ENCODE results near the gene NUFIP2. TPM values are rescaled to one million over a fixed set of nuclear protein-coding genes. Genes with fewer than 3 reads are reported as not detected.

The NUFIP2 gene
- total and polyA plus RNA-seq, 5 donors = 9.7 to 44.7 (median 39.8) TPM

- Histone ChIP-seq H3K4me3 (ENCODE audit: low read length) (no peak overlapping the region), H3K9me3 (ENCODE audit: control insufficient read depth, low read length) (no peaks in the 10 kb centered on the region), H3K4me1 (ENCODE audit: control insufficient read depth, insufficient read depth, low read length) (peaks cover 2% of the 10 kb centered on the region), H3K27me3 (ENCODE audit: control insufficient read depth, insufficient read depth) (no peaks in the 10 kb centered on the region), H3K27ac (ENCODE audit: low read length) (no peak overlapping the region)
- intact Hi-C loops (cut with DNase I) = no loop called here
- DNase-seq (no peak), ATAC-seq (no peak)
- WGBS = 84% methylated on average over 1 of the region's 1 CpG
Measured at GRCh38 chr17:29250666-29251065, 43.3 kb downstream of the NUFIP2 start.

GRCh38 chr17:29248845-29249244, 45.1 kb downstream of the NUFIP2 start:
- DNase-seq (no peak), ATAC-seq (no peak)
- 80% methylated on average over 5 of the region's 5 CpGs for WGBS
- Histone ChIP-seq H3K4me3 (ENCODE audit: low read length) (no peak overlapping the region), H3K9me3 (ENCODE audit: control insufficient read depth, low read length) (no peaks in the 10 kb centered on the region), H3K27ac (ENCODE audit: low read length) (no peak overlapping the region), H3K4me1 (ENCODE audit: control insufficient read depth, insufficient read depth, low read length) (peaks cover 2% of the 10 kb centered on the region), H3K27me3 (ENCODE audit: control insufficient read depth, insufficient read depth) (no peaks in the 10 kb centered on the region)
- intact Hi-C loops (cut with DNase I) = no loop called here

- no peaks in the 10 kb centered on the region for H3K27me3 ChIP-seq (ENCODE audit: control insufficient read depth, insufficient read depth)
- no peak for DNase-seq
- WGBS = 75% methylated on average over 2 of the region's 2 CpGs
- no peak overlapping the region for H3K27ac ChIP-seq (ENCODE audit: low read length)
- no peaks in the 10 kb centered on the region for H3K9me3 ChIP-seq (ENCODE audit: control insufficient read depth, low read length)
- H3K4me1 ChIP-seq (ENCODE audit: control insufficient read depth, insufficient read depth, low read length) = peaks cover 2% of the 10 kb centered on the region
- H3K4me3 ChIP-seq (ENCODE audit: low read length) = no peak overlapping the region
- no peak for ATAC-seq
- intact Hi-C loops (cut with DNase I) = no loop called here
Measured at GRCh38 chr17:29247219-29247618, 46.7 kb downstream of the NUFIP2 start.

GRCh38 chr17:29246628-29247027, 47.3 kb downstream of the NUFIP2 start, which contains the start of gene CRYBA1:
Gene CRYBA1 (plus strand): TSS chr17:29246859. CDS start chr17:29246864, 5 bp downstream.
- Histone ChIP-seq H3K4me1 (ENCODE audit: control insufficient read depth, insufficient read depth, low read length) (no peaks in the 10 kb centered on the region), H3K4me3 (ENCODE audit: low read length) (no peak within 1 kb of the TSS), H3K27me3 (ENCODE audit: control insufficient read depth, insufficient read depth) (no peaks in the 10 kb centered on the region), H3K9me3 (ENCODE audit: control insufficient read depth, low read length) (no peaks in the 10 kb centered on the region), H3K27ac (ENCODE audit: low read length) (no peak within 1 kb of the TSS)
- no peak for ATAC-seq
- intact Hi-C loops (cut with DNase I) = no loop called here
- WGBS = 63% methylated on average over 1 of the region's 1 CpG
- no peak for DNase-seq

GRCh38 chr17:29245401-29245800, 48.5 kb downstream of the NUFIP2 start:
- Histone ChIP-seq H3K27me3 (ENCODE audit: control insufficient read depth, insufficient read depth) (no peaks in the 10 kb centered on the region), H3K9me3 (ENCODE audit: control insufficient read depth, low read length) (no peaks in the 10 kb centered on the region), H3K27ac (ENCODE audit: low read length) (no peak overlapping the region), H3K4me1 (ENCODE audit: control insufficient read depth, insufficient read depth, low read length) (no peaks in the 10 kb centered on the region), H3K4me3 (ENCODE audit: low read length) (no peak overlapping the region)
- ATAC-seq (no peak), DNase-seq (no peak)
- WGBS = 93% methylated on average over 6 of the region's 6 CpGs
- intact Hi-C loops (cut with DNase I) = no loop called here

GRCh38 chr17:29243792-29244191, 50.2 kb downstream of the NUFIP2 start:
- ATAC-seq (no peak), DNase-seq (no peak)
- Histone ChIP-seq H3K27ac (ENCODE audit: low read length) (no peak overlapping the region), H3K27me3 (ENCODE audit: control insufficient read depth, insufficient read depth) (no peaks in the 10 kb centered on the region), H3K4me1 (ENCODE audit: control insufficient read depth, insufficient read depth, low read length) (no peaks in the 10 kb centered on the region), H3K4me3 (ENCODE audit: low read length) (no peak overlapping the region), H3K9me3 (ENCODE audit: control insufficient read depth, low read length) (no peaks in the 10 kb centered on the region)
- WGBS = 47% methylated on average over 4 of the region's 4 CpGs
- intact Hi-C loops (cut with DNase I) = no loop called here

- no peak overlapping the region for H3K27ac ChIP-seq (ENCODE audit: low read length)
- 94% methylated on average over 6 of the region's 6 CpGs for WGBS
- no peak for ATAC-seq
- DNase-seq = no peak
- H3K27me3 ChIP-seq (ENCODE audit: control insufficient read depth, insufficient read depth) = no peaks in the 10 kb centered on the region
- intact Hi-C loops (cut with DNase I) = no loop called here
- no peaks in the 10 kb centered on the region for H3K4me1 ChIP-seq (ENCODE audit: control insufficient read depth, insufficient read depth, low read length)
- H3K4me3 ChIP-seq (ENCODE audit: low read length) = no peak overlapping the region
- H3K9me3 ChIP-seq (ENCODE audit: control insufficient read depth, low read length) = no peaks in the 10 kb centered on the region
Measured at GRCh38 chr17:29242790-29243189, 51.2 kb downstream of the NUFIP2 start.

GRCh38 chr17:29242051-29242450, 51.9 kb downstream of the NUFIP2 start:
- no peak overlapping the region for H3K4me3 ChIP-seq (ENCODE audit: low read length)
- no peak overlapping the region for H3K27ac ChIP-seq (ENCODE audit: low read length)
- no peaks in the 10 kb centered on the region for H3K4me1 ChIP-seq (ENCODE audit: control insufficient read depth, insufficient read depth, low read length)
- no peaks in the 10 kb centered on the region for H3K27me3 ChIP-seq (ENCODE audit: control insufficient read depth, insufficient read depth)
- no peak for DNase-seq
- intact Hi-C loops (cut with DNase I) = no loop called here
- ATAC-seq = no peak
- WGBS = 96% methylated on average over 1 of the region's 1 CpG
- H3K9me3 ChIP-seq (ENCODE audit: control insufficient read depth, low read length) = no peaks in the 10 kb centered on the region

GRCh38 chr17:29240968-29241963, 52.7 kb downstream of the NUFIP2 start:
- H3K4me3 ChIP-seq (ENCODE audit: low read length) = no peak overlapping the region
- peak; percentile 76 to 88 for ATAC-seq
- H3K9me3 ChIP-seq (ENCODE audit: control insufficient read depth, low read length) = no peaks in the 10 kb centered on the region
- DNase-seq = peak in 1 of 3 donors; percentile 68
- intact Hi-C loops (cut with DNase I) = no loop called here
- H3K27me3 ChIP-seq (ENCODE audit: control insufficient read depth, insufficient read depth) = no peaks in the 10 kb centered on the region
- WGBS = 86% methylated on average over 9 of the region's 9 CpGs
- no peak overlapping the region for H3K27ac ChIP-seq (ENCODE audit: low read length)
- H3K4me1 ChIP-seq (ENCODE audit: control insufficient read depth, insufficient read depth, low read length) = no peaks in the 10 kb centered on the region

GRCh38 chr17:29240477-29240876, 53.5 kb downstream of the NUFIP2 start:
- Histone ChIP-seq H3K9me3 (ENCODE audit: control insufficient read depth, low read length) (no peaks in the 10 kb centered on the region), H3K27me3 (ENCODE audit: control insufficient read depth, insufficient read depth) (no peaks in the 10 kb centered on the region), H3K27ac (ENCODE audit: low read length) (no peak overlapping the region), H3K4me3 (ENCODE audit: low read length) (no peak overlapping the region), H3K4me1 (ENCODE audit: control insufficient read depth, insufficient read depth, low read length) (no peaks in the 10 kb centered on the region)
- 67% methylated on average over 2 of the region's 2 CpGs for WGBS
- ATAC-seq (no peak), DNase-seq (no peak)
- intact Hi-C loops (cut with DNase I) = no loop called here

- H3K9me3 ChIP-seq (ENCODE audit: control insufficient read depth, low read length) = no peaks in the 10 kb centered on the region
- no peaks in the 10 kb centered on the region for H3K27me3 ChIP-seq (ENCODE audit: control insufficient read depth, insufficient read depth)
- H3K4me1 ChIP-seq (ENCODE audit: control insufficient read depth, insufficient read depth, low read length) = no peaks in the 10 kb centered on the region
- ATAC-seq (peak in 1 of 2 donors; percentile 27), DNase-seq (peak in 2 of 3 donors; percentile 20 to 41)
- intact Hi-C loops (cut with DNase I) = no loop called here
- no peak overlapping the region for H3K4me3 ChIP-seq (ENCODE audit: low read length)
- no peak overlapping the region for H3K27ac ChIP-seq (ENCODE audit: low read length)
- 87% methylated on average over 8 of the region's 8 CpGs for WGBS
Measured at GRCh38 chr17:29238133-29238850, 55.7 kb downstream of the NUFIP2 start.

All from right cardiac atrium (tissue), 5 donors.